GM10248 (cell line): Measurements from ENCODE around the gene SLC35F3.

Experiments
- CTCF ChIA-PET: fragments of 300-600 bp; sonication (Branson Sonifier 250); formaldehyde crosslinking; extraction: SDS; loops from one replicate; lab custom pipeline; 2021; ENCODE audit warnings: antibody characterized with exemption; lab: Yijun Ruan, JAX
- POLR2A ChIA-PET: fragments of 350-650 bp; sonication (Branson Sonifier 250); formaldehyde crosslinking; extraction: SDS; loops from one replicate; lab custom pipeline; 2020; ENCODE audit warnings: antibody characterized with exemption; lab: Yijun Ruan, JAX
- DNase-seq: peaks from one replicate; pipeline ENCODE4 v3.0.0; 2012; ENCODE audit errors: extremely low spot score
- CTCF ChIP-seq: IDR thresholded peaks from 2 replicates; pipeline ENCODE4 v1.5.1; 2012; ENCODE audit warnings: mild to moderate bottlenecking, low read depth; ENCODE audit errors: extremely low read depth, missing control alignments, control extremely low read depth

SLC35F3 gene

GRCh38 chr1:233939451-233939850 is 35.0 kb downstream of the SLC35F3 start:
- TF ChIP-seq CTCF = no peak
- no peak for DNase-seq
- POLR2A ChIA-PET = interaction anchor here (0.6 kb wide), 1 partner anchor 9 kb away, joined by 3 read pairs; no protein-coding TSS in a partner anchor
- CTCF ChIA-PET = no interaction called here

DNA sequence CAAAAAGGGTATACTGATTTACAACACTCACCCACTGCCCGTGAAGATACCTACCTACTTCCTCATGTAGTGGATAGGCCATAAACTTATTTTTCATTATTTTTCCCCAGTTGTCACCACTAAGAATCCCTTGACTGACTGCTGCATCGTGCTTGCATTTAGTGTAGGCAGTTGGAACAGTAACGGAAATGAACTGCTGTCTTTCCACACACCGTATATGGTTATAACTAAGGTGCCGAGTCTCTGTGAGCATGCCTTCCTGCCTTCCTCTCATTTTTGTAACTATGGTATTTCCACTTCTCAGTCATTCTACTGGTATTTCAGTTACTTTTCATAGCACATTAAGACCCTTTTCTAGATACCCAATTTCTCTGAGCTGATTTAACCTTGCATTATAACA is 36.4 kb downstream of the SLC35F3 start:
- TF ChIP-seq CTCF = no peak
- ChIA-PET CTCF (no interaction called here), POLR2A (no interaction called here)
- no peak for DNase-seq

DNA sequence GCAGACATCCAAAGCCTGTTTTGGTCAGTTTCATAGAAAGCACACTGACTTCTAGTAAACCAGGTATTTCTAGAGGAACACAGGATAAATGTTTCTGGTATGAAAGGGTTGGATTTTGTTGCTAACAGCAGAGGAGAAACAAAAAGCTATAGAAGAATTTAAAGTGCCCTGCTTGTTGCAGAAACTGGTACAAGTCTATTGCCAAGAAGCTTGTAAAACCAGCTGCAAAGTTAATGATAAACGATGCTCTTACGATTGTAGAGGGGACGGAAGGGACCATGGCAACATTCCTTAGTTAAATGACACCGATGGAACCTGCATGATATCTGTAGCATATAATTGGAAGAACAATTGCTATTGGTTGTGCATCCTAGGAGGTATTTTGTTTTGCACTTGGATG is 40.1 kb downstream of the SLC35F3 start:
- ChIA-PET POLR2A (no interaction called here), CTCF (interaction anchor here (1.3 kb wide), 1 partner anchor 19 kb away, joined by 3 read pairs; no protein-coding TSS in a partner anchor)
- no peak for TF ChIP-seq CTCF
- no peak for DNase-seq

DNA sequence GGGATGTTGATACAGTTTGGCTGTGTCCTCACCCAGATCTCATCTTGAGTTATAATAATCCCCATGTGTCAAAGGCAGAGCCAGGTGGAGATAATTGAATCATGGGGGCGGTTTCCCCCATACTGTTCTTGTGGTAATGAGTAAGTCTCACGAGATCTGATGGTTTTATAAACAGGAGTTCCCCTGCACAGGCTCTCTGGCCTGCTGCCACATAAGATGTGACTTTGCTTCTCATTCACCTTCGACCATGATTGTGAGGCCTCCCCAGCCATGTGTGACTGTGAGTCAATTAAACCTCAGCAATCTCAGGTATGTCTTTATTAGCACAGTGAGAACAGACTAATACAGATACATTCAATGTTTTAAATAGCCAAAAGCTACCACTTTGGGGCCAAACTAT is 41.1 kb downstream of the SLC35F3 start:
- POLR2A ChIA-PET = no interaction called here
- no peak for TF ChIP-seq CTCF
- CTCF ChIA-PET = no interaction called here
- no peak for DNase-seq

GRCh38 chr1:233945979-233946378 is 41.5 kb downstream of the SLC35F3 start:
- DNase-seq = no peak
- no peak for TF ChIP-seq CTCF
- POLR2A ChIA-PET = no interaction called here
- CTCF ChIA-PET = no interaction called here

GRCh38 chr1:233946724-233947123 is 42.2 kb downstream of the SLC35F3 start:
- TF ChIP-seq CTCF = no peak
- no peak for DNase-seq
- POLR2A ChIA-PET = no interaction called here
- CTCF ChIA-PET = no interaction called here

- no peak for DNase-seq
- POLR2A ChIA-PET = no interaction called here
- CTCF ChIA-PET = no interaction called here
- TF ChIP-seq CTCF = no peak
These were observed 47.3 kb downstream of the SLC35F3 start for GRCh38 chr1:233951804-233952203.
